Measurements from ENCODE around the gene HAUS2.

The HAUS2 gene

DNA sequence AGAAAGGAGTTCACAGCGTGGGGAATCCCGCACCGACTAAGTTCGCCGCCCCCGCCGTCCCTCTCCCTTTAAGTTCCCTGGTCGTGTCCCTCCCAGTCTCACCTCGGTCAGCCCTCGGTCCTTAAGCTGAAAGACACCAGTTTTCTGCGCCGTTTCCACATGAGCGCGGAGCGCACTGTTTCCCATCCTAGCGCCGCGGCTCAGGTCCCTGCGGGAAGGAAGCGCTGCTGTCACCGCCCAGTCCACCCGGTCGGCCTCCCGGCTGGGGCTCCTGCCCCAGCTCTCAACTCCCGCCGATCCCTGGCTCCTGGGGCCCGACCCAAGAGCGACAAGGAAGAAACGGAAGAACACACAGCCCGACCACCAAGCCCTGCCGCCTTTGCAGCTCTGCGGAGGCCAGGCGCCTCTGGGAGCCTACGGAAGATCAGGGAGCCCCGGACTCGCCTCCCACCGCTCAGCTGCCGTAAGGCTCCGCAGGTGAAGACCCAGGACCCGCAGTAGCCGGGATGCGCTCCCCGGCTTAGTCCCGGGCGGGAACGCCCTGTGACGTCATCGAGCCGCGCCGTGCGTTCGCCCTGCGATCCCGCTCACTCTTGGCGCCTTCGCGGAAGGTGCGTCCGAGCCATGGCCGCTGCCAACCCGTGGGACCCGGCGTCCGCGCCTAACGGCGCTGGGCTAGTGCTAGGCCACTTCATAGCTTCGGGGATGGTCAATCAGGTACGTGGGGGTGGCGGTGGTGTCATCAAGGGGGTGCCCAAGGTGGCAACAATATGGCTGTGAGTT lies at the start of gene HAUS2, which contains the start of gene LRRC57:
HAUS2 (plus strand) TSS at position 590 of the 783 bp plus-strand sequence; CDS start at position 625, 35 bp downstream.
LRRC57 (minus strand) TSS at position 545 of the 783 bp plus-strand sequence; CDS start at position 186, 359 bp downstream.
- Histone ChIP-seq H3K9ac (ENCODE audit: low read depth, low read length) (peak within 1 kb of the TSS; percentile 86), H4K20me1 (ENCODE audit: insufficient read depth, low read length) (peaks cover 4% of the 10 kb centered on the region; the same call in 1 of the 2 replicates), H3K79me2 (ENCODE audit: insufficient read depth, low read length) (peaks cover 65% of the 10 kb centered on the region), H3K27ac (ENCODE audit: low read length) (peak within 1 kb of the TSS; percentile 97), H3K36me3 (ENCODE audit: insufficient read depth, low read length) (peaks cover 27% of the 10 kb centered on the region), H3K27me3 (ENCODE audit: insufficient read depth, low read length, poor library complexity) (no peaks in the 10 kb centered on the region), H2AFZ (ENCODE audit: low read depth, low read length) (peak within 1 kb of the TSS; percentile 99), H3K4me1 (ENCODE audit: insufficient read depth, low read length) (peaks cover 48% of the 10 kb centered on the region), H3K9me3 (ENCODE audit: insufficient read depth, low read length, severe bottlenecking) (no peaks in the 10 kb centered on the region), H3K4me2 (ENCODE audit: insufficient read depth, low read length) (peak within 1 kb of the TSS; percentile 89), H3K4me3 (ENCODE audit: low read depth in 1 of 2, low read length in 2 of 2) (peak within 1 kb of the TSS; percentile 88 to 99)
- ATAC-seq (ENCODE audit: insufficient read depth, low read depth) = peak; percentile 85
- TF ChIP-seq, protein P1, sequence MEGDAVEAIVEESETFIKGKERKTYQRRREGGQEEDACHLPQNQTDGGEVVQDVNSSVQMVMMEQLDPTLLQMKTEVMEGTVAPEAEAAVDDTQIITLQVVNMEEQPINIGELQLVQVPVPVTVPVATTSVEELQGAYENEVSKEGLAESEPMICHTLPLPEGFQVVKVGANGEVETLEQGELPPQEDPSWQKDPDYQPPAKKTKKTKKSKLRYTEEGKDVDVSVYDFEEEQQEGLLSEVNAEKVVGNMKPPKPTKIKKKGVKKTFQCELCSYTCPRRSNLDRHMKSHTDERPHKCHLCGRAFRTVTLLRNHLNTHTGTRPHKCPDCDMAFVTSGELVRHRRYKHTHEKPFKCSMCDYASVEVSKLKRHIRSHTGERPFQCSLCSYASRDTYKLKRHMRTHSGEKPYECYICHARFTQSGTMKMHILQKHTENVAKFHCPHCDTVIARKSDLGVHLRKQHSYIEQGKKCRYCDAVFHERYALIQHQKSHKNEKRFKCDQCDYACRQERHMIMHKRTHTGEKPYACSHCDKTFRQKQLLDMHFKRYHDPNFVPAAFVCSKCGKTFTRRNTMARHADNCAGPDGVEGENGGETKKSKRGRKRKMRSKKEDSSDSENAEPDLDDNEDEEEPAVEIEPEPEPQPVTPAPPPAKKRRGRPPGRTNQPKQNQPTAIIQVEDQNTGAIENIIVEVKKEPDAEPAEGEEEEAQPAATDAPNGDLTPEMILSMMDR (IDR thresholded peaks at IDR 0.05; ENCODE audit: borderline replicate concordance, extremely low read depth, low read length, poor library complexity, severe bottlenecking) = no peak
- no peak for TF ChIP-seq EZH2 (IDR thresholded peaks at IDR 0.05; ENCODE audit: borderline replicate concordance, low read depth, low read length, severe bottlenecking)
- DNase-seq = peak; percentile 83

DNA sequence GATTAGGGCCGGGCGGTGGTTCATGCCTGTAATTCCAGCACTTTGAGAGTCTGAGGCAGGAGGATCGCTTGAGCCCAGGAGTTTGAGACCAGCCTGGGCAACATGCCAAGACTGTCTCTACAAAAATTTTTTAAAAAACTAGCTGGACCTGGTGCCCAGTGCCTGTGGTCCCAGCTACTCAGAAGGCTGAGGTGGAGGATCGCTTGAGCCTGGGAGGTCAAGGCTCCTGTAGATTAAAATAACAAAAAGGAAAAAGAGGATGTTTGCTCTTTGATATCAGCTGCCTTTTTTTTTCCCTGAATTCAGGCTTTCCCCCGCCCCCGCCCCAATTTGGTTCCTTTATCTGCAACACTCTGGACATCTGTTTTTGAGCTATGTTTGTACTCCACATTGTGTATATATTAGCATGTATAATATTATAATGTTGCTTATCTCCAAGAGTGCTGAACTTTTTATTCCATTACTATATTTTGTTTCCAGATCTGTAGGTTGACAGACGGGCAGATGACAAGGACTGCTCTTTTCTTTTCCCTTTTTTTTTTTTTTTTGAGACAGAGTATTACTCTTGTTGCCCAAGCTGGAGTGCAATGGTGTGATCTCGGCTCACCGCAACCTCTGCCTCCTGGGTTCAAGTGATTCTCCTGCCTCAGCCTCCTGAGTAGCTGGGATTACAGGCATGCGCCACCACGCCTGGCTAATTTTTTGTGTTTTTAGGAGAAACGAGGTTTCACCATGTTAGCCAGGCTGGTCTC lies 48.6 kb upstream of the HAUS2 start:
- TF ChIP-seq, protein P1 (IDR thresholded peaks at IDR 0.05; ENCODE audit: borderline replicate concordance, extremely low read depth, low read length, poor library complexity, severe bottlenecking) = no peak
- TF ChIP-seq EZH2 (IDR thresholded peaks at IDR 0.05; ENCODE audit: borderline replicate concordance, low read depth, low read length, severe bottlenecking) = no peak
- Histone ChIP-seq H3K4me1 (ENCODE audit: insufficient read depth, low read length) (peaks cover 23% of the 10 kb centered on the region), H3K79me2 (ENCODE audit: insufficient read depth, low read length) (peaks cover 62% of the 10 kb centered on the region), H2AFZ (ENCODE audit: low read depth, low read length) (no peak overlapping the region), H3K4me2 (ENCODE audit: insufficient read depth, low read length) (no peak overlapping the region), H3K36me3 (ENCODE audit: insufficient read depth, low read length) (no peaks in the 10 kb centered on the region), H3K9ac (ENCODE audit: low read depth, low read length) (no peak overlapping the region), H3K4me3 (ENCODE audit: low read depth in 1 of 2, low read length in 2 of 2) (no peak overlapping the region), H3K27ac (ENCODE audit: low read length) (no peak overlapping the region), H3K9me3 (ENCODE audit: insufficient read depth, low read length, severe bottlenecking) (no peaks in the 10 kb centered on the region), H4K20me1 (ENCODE audit: insufficient read depth, low read length) (no peaks in the 10 kb centered on the region), H3K27me3 (ENCODE audit: insufficient read depth, low read length, poor library complexity) (no peaks in the 10 kb centered on the region)
- ATAC-seq (ENCODE audit: insufficient read depth, low read depth) (no peak), DNase-seq (no peak)

DNA sequence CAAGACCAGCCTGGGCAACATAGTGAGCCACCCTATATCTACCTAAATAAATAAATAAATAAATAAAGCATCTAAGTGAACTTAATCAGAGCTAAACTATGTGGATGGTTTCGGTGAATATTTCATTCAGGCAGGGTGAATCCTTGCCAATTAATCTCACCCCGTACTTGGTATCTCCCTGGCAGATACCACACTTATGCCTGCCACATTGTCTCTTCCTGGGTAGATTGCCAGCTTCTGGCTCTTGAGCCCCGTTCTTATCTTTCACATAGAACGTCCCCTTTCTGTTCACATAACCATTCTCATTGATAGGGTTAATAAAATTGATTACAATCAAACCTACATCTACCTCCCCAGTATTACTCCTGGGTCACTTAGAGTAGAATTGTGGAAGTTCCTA lies 46.2 kb upstream of the HAUS2 start:
- Histone ChIP-seq H3K9ac (ENCODE audit: low read depth, low read length) (no peak overlapping the region), H3K27ac (ENCODE audit: low read length) (no peak overlapping the region), H2AFZ (ENCODE audit: low read depth, low read length) (no peak overlapping the region), H3K27me3 (ENCODE audit: insufficient read depth, low read length, poor library complexity) (no peaks in the 10 kb centered on the region), H3K4me2 (ENCODE audit: insufficient read depth, low read length) (no peak overlapping the region), H4K20me1 (ENCODE audit: insufficient read depth, low read length) (no peaks in the 10 kb centered on the region), H3K4me3 (ENCODE audit: low read depth in 1 of 2, low read length in 2 of 2) (no peak overlapping the region), H3K36me3 (ENCODE audit: insufficient read depth, low read length) (no peaks in the 10 kb centered on the region), H3K79me2 (ENCODE audit: insufficient read depth, low read length) (peaks cover 54% of the 10 kb centered on the region), H3K9me3 (ENCODE audit: insufficient read depth, low read length, severe bottlenecking) (no peaks in the 10 kb centered on the region), H3K4me1 (ENCODE audit: insufficient read depth, low read length) (peaks cover 8% of the 10 kb centered on the region; the same call in 1 of the 2 replicates)
- no peak for DNase-seq
- TF ChIP-seq, protein P1 (IDR thresholded peaks at IDR 0.05; ENCODE audit: borderline replicate concordance, extremely low read depth, low read length, poor library complexity, severe bottlenecking) = no peak
- TF ChIP-seq EZH2 (IDR thresholded peaks at IDR 0.05; ENCODE audit: borderline replicate concordance, low read depth, low read length, severe bottlenecking) = no peak
- no peak for ATAC-seq (ENCODE audit: insufficient read depth, low read depth)
